CD4-positive, alpha-beta T cell (primary cell): Measurements from ENCODE around the gene C11orf97. TPM values are rescaled to one million over a fixed set of nuclear protein-coding genes. Genes with fewer than 3 reads are reported as not detected.
A peak's percentile ranks its signal among the peaks of the same experiment; 100 is the strongest.

ENCODE experiments used
- ATAC-seq: fragments of 200-7000 bp; cut with Tn5 transposase; one replicate; pipeline ENCODE4 v1.10.0; 2022; ENCODE audit warnings: mild to moderate bottlenecking; ENCODE audit not compliant: poor library complexity
- CTCF ChIA-PET: fragments of 350-600 bp; sonication (Branson Sonifier 250); formaldehyde crosslinking; loops from one replicate; lab custom pipeline; 2021; ENCODE audit warnings: antibody characterized with exemption, inconsistent platforms; lab: Charles Lee
- POLR2A ChIA-PET: fragments of 350-600 bp; sonication (Branson Sonifier 250); formaldehyde crosslinking; loops from one replicate; lab custom pipeline; 2021; ENCODE audit warnings: antibody characterized with exemption, inconsistent platforms; lab: Charles Lee
- DNase-seq, 14 experiments: peaks; one replicate each; pipeline ENCODE4 v3.0.0-alpha.2; 2013 to 2020; ENCODE audit warnings: mixed read lengths in 2 of 14
- H3K27ac ChIP-seq, 2 donors: one replicate each; pipeline versions ENCODE4 v1.5.1 to v1.7.0; 2013; ENCODE audit warnings: low read length in 2 of 2, low read depth in 1 of 2, mild to moderate bottlenecking in 1 of 2
- H3K27me3 ChIP-seq, 2 experiments: 1 replicate in 1 of 2; 2 replicates in 1 of 2; pipeline versions ENCODE4 v1.6.1 to v1.7.0; 2013; ENCODE audit warnings: low read length in 2 of 2, control low read depth in 1 of 2, mild to moderate bottlenecking in 1 of 2, moderate library complexity in 1 of 2; ENCODE audit not compliant: insufficient read depth in 2 of 2, control insufficient read depth in 1 of 2
- H3K36me3 ChIP-seq: one replicate; pipeline ENCODE4 v1.6.1; 2013; ENCODE audit warnings: low read length, control low read depth; ENCODE audit not compliant: insufficient read depth
- H3K4me1 ChIP-seq: one replicate; pipeline ENCODE4 v1.6.1; 2013; ENCODE audit warnings: low read length, control low read depth; ENCODE audit not compliant: insufficient read depth
- H3K4me3 ChIP-seq: one replicate; pipeline ENCODE4 v1.5.1; 2013; ENCODE audit warnings: mild to moderate bottlenecking, low read length, moderate library complexity
- H3K9me3 ChIP-seq, 2 experiments: 1 replicate in 1 of 2; 2 replicates in 1 of 2; pipeline versions ENCODE4 v1.6.1 to v1.7.0; 2013; ENCODE audit warnings: low read length in 2 of 2, mild to moderate bottlenecking in 2 of 2, control low read depth in 1 of 2, moderate library complexity in 1 of 2; ENCODE audit not compliant: control insufficient read depth in 1 of 2, insufficient read depth in 1 of 2
- H3K27ac Mint-ChIP-seq: one replicate; pipeline ENCODE4 v1.8.0; 2020; ENCODE audit warnings: mixed read lengths
- H3K27me3 Mint-ChIP-seq: one replicate; pipeline ENCODE4 v1.8.0; 2021; ENCODE audit warnings: mixed read lengths
- H3K36me3 Mint-ChIP-seq: one replicate; pipeline ENCODE4 v1.8.0; 2021; ENCODE audit warnings: low read depth, mixed read lengths
- H3K4me1 Mint-ChIP-seq: one replicate; pipeline ENCODE4 v1.8.0; 2021; ENCODE audit warnings: low read depth, mixed read lengths
- H3K4me3 Mint-ChIP-seq: one replicate; pipeline ENCODE4 v1.8.0; 2020; ENCODE audit warnings: mild to moderate bottlenecking, mixed read lengths
- H3K9me3 Mint-ChIP-seq: one replicate; pipeline ENCODE4 v1.8.0; 2020; ENCODE audit warnings: mixed read lengths
- CTCF ChIP-seq: fragments of 200-600 bp; IDR thresholded peaks from one replicate; pipeline ENCODE4 v1.8.0; 2022; ENCODE audit warnings: antibody characterized with exemption, mild to moderate bottlenecking
- intact Hi-C, 2 experiments: fragments of 100-400 bp; cut with DNase I in 1 of 2; cut with micrococcal nuclease in 1 of 2; formaldehyde crosslinking; loops; one replicate each; pipeline versions ENCODE4 v1.15.1 to v1.9.0; 2023 to 2025; cut with DNase I, micrococcal nuclease
- total RNA-seq, 174 experiments: library from RNA in 2 of 174; stranded (reverse) in 2 of 174; gene quantifications; one replicate each; pipeline ENCODE4 v1.2.3 and lab custom pipeline; 2021 to 2026

C11orf97 gene
- total RNA-seq, 2 experiments from 2014 or later: not detected

- Mint-ChIP-seq H3K4me1 (no peaks in the 10 kb centered on the region), H3K9me3 (no peaks in the 10 kb centered on the region), H3K36me3 (no peaks in the 10 kb centered on the region), H3K27ac (no peak overlapping the region), H3K4me3 (no peak overlapping the region), H3K27me3 (peaks cover 38% of the 10 kb centered on the region)
- Histone ChIP-seq H3K27me3 (no peaks in the 10 kb centered on the region), H3K27ac (no peak overlapping the region), H3K36me3 (no peaks in the 10 kb centered on the region), H3K4me1 (no peaks in the 10 kb centered on the region), H3K9me3 (no peaks in the 10 kb centered on the region), H3K4me3 (no peak overlapping the region)
- DNase-seq (no peak), ATAC-seq (no peak)
- no peak for TF ChIP-seq CTCF
- intact Hi-C loops: no loop called here
- ChIA-PET CTCF (interaction anchor here (1.6 kb wide), 1 partner anchor 12 kb away, joined by 5 read pairs; no protein-coding TSS in a partner anchor), POLR2A (interaction anchor here (0.6 kb wide), 1 partner anchor 473 kb away, joined by 3 read pairs; no protein-coding TSS in a partner anchor)
Observed at GRCh38 chr11:94537031-94537600, 24.9 kb downstream of the C11orf97 start.

- Mint-ChIP-seq H3K9me3 (no peaks in the 10 kb centered on the region), H3K4me1 (peaks cover 14% of the 10 kb centered on the region), H3K4me3 (no peak overlapping the region), H3K36me3 (peaks cover 4% of the 10 kb centered on the region), H3K27ac (no peak overlapping the region), H3K27me3 (peaks cover 26% of the 10 kb centered on the region)
- ChIA-PET CTCF (no interaction called here), POLR2A (no interaction called here)
- DNase-seq: no peak
- no peak for TF ChIP-seq CTCF
- intact Hi-C loops: no loop called here
- Histone ChIP-seq H3K36me3 (no peaks in the 10 kb centered on the region), H3K27ac (no peak overlapping the region), H3K4me1 (peaks cover 9% of the 10 kb centered on the region), H3K9me3 (no peaks in the 10 kb centered on the region), H3K27me3 (no peaks in the 10 kb centered on the region), H3K4me3 (no peak overlapping the region)
- ATAC-seq: no peak
Observed at GRCh38 chr11:94539420-94539819, 27.2 kb downstream of the C11orf97 start.

GRCh38 chr11:94543695-94544645 lies 31.7 kb downstream of the C11orf97 start, which contains the start of gene FUT4:
TSS of gene FUT4 (plus strand) at chr11:94543921. CDS start at chr11:94544134, 213 bp downstream.
- CTCF ChIA-PET: no interaction called here

More at GRCh38 chr11:94543695-94544645, 31.7 kb downstream of the C11orf97 start, which contains the start of gene FUT4:
- peaks cover 4% of the 10 kb centered on the region for H3K36me3 Mint-ChIP-seq
- Histone ChIP-seq H3K27ac (peak within 1 kb of the TSS; percentile 61 to 93), H3K4me1 (peaks cover 33% of the 10 kb centered on the region), H3K27me3 (no peaks in the 10 kb centered on the region), H3K9me3 (no peaks in the 10 kb centered on the region), H3K4me3 (peak within 1 kb of the TSS; percentile 82), H3K36me3 (no peaks in the 10 kb centered on the region)
- H3K4me1 Mint-ChIP-seq: peaks cover 51% of the 10 kb centered on the region
- POLR2A ChIA-PET: interaction anchor here (1.0 to 2.1 kb wide), 8 partner anchors 50 to 1247 kb away, joined by 3 to 10 read pairs (median 4); partner anchors contain the start of genes ANKRD49, CEP57, CWC15 and ENDOD1
- DNase-seq: peak; percentile 46 to 84 (median 62)
- H3K9me3 Mint-ChIP-seq: no peaks in the 10 kb centered on the region
- peak within 1 kb of the TSS; percentile 99 for H3K4me3 Mint-ChIP-seq
- H3K27me3 Mint-ChIP-seq: no peaks in the 10 kb centered on the region
- peak within 1 kb of the TSS; percentile 95 for H3K27ac Mint-ChIP-seq
- intact Hi-C loops: loop anchor here in 1 of 2 experiments (5.0 kb wide), 3 partner anchors 47 to 1248 kb away; partner anchors contain the start of genes CEP57, CWC15 and KDM4D
- peak; percentile 5 for TF ChIP-seq CTCF
- peak; percentile 79 for ATAC-seq
